HG03432 (cell line): ENCODE data around the gene RNF182.
"Not testable (repeated sequence)": the region's sequence is repeated elsewhere in the genome, so short reads cannot be mapped to it uniquely, and the experiment has no call there.

ENCODE experiments used
- ATAC-seq: cut with Tn5 transposase; IDR thresholded peaks from one replicate; pipeline ENCODE4 v1.9.1; 2021; ENCODE audit warnings: mild to moderate bottlenecking, moderate library complexity; ENCODE audit not compliant: unreplicated experiment

RNF182 gene

DNA sequence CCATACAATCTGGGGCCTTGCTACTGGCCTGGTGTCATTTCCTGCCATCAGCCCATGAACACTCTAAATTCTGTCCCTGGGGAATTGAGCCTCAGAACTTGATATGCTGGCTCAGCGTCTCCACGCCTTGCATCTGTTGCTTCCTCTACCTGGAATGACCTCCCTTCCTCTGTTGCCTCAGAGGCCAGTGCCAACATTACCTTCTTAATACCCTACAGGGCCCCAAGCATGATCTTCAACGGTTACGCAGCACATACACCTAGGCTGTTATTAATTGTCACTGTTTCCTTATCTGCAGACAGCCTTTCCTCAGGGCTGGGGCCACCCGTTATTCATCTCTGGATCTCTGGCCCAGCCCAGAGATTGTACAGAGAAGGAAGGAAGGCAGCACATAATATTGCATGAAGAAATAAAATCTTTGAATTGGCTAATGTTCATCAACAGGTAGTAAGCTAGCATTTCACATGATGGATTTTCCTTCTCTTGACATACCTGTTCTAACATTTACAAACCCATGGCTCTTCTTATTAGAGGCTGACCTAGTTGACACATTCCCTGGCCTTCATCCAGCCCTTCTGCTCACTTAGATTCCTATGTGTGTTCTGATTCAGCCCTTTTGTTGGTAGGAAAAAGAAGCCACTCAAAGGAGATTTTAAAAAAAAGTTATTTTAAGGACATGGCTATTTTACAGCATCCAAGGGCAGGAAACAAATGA lies 8.4 kb upstream of the RNF182 start:
- ATAC-seq: no peak

DNA sequence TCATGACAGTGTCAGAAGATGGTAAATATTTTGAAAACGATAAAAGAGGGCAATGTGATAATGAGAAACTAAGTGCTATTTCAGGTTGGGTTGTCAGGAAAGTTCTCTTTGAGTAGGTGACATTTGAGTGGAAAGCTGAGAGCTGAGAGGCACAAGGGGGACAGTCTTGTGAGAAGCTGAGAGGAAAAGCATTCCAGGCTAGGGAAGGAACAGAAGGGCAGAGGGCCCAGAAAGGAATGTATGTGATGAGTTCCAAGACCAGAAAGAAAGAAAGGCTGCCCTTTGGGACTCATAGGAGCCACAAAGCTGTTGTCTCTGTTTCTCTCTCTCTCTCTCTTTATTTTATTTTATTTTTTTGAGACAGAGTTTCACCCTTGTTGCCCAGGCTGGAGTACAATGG lies 7.6 kb upstream of the RNF182 start:
- ATAC-seq: no peak

DNA sequence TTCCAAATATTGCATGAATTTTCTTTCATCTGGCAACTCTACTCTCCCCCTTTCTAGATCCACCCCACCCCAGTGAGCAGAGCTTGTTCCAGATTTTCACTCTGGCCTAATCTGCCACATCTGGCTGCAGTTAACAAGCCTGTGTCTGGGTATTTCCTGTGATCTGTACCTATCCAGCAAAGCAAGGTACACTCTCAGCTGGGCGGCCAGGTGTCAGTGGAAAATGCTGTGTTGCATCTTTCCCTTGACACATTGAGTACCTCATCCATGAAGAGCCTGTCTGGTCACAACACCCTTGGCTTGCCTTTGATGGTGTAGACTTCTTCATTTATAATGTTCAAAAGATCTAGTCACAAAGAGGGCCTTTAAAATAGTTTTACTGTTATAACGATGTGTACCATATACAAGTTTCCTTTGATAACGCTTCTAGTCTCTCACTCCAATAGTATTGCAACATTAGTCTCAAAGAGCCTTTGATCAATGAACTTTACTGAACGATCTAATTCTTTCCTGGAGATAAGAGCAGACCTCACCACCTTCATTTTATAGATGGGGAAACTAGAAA lies 6.0 kb upstream of the RNF182 start:
- no peak for ATAC-seq

DNA sequence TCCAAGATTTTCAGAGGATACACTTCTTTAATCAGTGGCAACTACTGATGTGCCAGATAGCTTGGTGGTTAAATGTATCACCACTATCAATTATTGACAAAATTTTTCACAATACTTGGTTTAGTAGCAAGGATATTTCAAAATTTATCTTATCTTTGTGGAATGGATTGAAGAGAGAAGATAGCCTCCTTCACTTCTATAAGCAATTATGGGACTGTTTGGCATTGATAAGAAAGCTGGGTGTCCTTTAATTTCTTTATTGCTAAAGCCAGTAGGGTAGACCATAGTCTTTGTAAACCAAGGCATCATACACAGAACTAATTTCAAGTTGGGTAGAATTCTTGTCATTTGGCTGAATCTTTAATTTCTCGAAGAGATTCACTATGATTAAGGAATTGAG lies 4.9 kb upstream of the RNF182 start:
- ATAC-seq: no peak

DNA sequence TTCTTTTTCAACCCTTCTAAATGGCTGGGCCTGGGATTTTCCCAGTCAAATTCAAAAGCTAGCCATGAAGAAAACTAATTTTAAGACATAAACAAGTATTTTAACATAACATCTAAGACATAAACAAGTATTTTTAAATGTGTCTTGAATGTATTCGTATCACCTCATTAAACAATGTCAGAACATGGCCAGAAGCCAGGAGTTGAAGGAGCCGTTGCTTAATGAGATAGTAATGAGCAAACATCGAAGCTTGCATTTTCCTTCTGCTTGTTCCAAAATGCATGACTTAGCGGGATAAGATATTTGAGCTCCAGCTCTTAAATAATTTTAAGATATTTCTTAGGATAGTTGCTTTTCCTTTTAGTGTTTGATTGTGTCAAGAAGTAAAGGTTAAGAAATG lies 4.2 kb upstream of the RNF182 start:
- no peak for ATAC-seq

DNA sequence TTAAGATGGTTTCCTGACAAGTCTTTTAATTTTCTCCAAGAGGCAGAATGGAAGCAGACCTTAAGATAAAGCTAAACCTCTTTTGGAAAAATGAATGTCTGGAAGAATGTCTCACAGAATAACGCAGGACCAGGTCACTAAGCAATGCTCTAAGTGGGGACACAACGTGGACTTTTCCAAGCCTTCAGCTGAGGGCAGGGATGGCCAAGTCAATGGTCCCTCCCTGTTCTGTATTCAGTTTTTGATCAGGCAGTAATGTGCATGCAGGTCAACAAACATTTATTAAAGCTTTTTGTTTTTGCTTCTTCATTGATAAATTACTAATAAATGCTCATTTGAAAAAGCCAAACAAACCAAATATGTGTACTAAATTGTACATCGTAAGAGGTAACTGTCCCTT lies 2.0 kb upstream of the RNF182 start:
- no peak for ATAC-seq

DNA sequence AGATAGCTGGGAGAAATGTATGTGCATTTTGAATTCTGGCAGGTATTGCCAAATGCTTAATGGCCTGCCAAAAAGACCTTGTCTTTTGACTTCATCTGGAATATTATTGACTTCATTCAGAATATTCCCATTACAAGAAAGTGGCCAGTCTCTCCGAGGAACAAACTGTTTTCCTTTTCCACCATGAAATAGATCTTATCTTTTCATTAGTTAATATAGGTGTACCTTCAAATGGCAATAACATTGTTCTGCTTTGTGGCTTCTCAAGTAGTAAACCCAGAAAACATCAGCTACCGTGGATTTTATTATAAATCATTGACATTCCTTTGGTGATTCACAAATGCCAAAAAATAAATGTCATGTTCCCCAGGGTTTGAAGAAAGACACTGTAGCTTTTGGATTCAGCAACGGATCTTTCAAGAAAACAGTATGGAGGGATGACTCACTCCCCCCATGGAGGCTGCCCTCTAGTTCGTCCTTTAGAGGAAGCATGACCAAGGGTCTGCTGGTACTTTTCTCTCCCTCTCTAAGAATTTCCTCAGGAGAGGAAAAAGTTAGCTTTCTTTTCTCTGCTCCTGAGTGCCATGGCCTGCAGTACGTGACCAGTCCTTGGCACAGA lies 1.1 kb upstream of the RNF182 start:
- ATAC-seq: no peak

DNA sequence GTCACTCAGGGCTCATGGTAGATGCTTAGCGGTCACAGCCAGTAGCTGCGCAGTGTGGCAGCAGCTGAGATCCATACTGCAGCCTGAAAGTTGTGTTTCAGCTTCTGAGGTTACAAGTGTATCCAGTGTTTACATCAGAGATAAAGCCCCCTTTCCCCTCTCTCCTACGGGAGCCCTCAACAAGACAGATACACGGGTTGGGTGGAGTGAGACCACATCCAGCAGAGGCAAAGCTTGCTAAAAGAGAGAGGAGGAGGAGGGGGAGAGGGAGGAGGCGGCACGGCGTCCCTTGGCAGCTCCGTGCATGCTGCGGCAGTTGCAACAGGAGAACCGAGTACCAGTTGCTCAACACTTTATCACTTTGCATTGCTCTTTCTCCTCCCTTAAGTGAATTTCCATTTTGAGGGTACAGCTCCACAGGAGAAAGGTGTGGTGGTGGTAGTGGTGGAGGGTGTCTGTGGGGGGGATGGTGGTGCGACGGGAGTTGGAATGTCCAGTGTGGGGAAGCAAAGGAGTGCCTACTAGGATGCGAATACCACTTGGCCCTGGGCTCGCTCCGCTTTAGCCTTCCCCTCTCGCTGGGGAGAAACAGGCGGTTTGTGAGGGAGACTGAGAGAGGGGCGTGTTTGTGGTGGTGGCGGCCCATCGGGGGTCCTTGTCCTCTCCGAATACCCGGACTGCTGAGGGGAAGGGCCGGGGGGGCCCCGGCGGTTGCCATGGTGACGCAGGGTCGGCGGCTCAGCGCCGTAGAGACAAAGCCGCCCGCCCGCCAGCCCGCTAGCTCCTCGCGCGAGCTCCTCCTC lies 405 bp upstream of the RNF182 start:
- ATAC-seq: no peak

DNA sequence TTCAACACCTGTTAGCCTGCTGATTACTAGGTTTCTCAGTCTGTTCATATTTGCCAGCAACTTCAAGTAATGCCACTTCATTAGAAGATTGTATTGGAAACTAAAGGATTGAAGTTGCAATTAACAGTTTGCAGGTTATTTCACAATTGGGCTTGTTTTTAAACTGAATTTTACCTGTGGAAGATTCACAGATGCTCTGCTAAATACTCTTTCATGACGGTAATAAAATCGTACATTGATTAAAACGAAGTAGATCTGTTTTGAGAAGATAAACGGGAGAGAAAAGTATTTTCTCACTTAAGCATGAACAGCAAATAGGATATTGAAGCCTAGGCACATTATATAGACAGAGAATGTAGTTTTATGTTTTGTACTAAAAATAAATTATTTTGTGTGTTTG lies 1.6 kb downstream of the RNF182 start:
- ATAC-seq: no peak

DNA sequence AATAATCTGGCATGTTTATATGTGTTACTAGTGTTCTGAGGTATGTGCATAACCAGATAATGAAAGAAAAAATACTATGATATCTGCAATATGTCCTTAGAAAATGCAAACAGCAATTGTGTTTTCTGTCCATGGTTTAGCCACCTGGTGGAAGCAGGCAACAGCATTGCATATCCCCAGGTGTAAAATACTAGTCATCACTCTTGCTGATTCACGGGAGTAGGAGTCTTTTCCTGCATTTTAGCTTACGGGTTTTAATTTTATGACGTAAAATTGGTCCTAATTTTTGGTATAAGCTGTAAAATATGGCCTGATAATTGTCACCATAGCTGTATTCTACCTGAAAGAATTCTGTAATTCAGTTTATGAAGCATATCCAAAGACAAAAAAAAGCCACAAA lies 2.5 kb downstream of the RNF182 start:
- no peak for ATAC-seq

DNA sequence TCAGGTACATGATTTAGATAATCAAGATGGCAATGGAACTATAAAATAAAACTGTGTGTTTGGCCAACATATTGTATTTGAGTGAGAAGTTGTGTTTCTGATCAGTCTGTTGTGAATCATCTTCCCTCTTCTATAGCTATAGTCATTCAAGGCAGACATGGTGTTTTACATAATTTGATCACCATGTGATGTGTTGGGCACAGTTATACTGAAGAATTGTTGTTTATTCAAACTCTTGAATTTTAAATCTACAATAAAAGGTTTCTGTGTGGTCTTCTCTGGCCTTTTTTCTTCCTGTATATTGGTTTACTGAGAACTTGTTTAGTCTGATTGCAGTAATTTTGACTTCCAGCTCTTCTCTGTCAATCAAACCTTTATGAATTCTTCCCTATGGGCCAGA lies 4.4 kb downstream of the RNF182 start:
- no peak for ATAC-seq

DNA sequence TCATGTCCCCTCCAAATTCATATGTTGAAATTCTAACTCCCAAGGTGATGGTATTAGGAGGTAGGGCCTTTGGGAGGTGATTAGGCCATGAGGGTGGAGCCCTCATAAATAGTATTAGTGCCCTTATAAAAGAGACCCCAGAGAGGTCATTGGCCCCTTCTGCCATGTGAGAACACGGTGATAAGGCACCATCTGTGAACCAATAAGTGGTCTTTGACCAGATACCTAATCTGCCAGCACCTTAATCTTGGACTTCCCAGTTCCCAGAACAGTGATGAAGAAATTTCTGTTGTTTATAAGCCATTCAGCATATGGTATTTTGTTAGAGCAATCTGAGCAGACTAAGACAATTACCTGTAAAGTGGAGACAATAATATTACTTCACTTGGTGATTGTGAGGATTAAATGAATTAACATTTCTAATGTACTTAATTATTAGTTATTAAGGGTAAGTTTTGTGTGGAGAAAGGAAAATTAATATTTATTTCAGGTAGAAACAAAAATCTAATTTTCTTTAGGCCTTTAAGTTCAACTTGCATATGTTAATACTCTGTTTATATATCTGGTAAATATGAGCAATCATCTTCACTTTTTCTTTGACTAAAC lies 7.1 kb downstream of the RNF182 start:
- ATAC-seq: no peak

DNA sequence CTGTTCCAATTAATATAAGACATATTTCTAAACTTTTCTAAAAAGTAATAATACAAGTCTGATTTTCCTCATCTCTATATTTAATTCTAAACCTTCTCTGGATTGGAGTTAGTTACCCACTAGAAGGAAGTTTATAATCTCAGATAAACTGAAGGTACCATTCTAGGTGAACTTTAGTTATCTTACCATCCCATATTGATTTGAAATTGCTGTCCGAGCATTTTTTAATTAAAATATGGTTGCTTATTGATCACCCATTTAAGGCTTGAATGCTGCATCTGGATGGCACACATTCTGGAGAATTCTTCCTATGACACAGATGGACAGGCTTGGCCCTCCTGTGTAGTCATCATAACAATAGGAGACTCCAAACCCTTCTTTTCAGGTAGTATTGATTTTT lies 8.0 kb downstream of the RNF182 start:
- ATAC-seq: no peak

DNA sequence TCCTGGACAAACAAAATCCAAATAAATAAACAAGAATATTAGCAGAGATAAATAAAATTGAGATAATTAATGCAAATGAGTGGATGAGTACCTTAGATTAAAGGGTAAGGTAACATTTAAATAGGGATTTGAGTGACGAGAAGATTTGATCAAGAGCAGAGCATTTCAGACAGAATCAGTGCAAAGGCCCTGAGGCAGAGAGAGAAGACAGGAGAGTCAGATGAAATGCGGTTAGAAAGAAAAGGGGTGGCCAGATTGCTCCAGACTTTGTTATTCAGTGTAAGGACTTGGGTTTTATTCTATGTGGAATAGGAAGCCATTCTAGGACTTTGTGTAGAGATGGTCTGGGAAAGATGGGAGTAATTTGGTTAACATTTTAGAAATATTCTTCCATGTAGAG lies 10.0 kb downstream of the RNF182 start:
- ATAC-seq: no peak

DNA sequence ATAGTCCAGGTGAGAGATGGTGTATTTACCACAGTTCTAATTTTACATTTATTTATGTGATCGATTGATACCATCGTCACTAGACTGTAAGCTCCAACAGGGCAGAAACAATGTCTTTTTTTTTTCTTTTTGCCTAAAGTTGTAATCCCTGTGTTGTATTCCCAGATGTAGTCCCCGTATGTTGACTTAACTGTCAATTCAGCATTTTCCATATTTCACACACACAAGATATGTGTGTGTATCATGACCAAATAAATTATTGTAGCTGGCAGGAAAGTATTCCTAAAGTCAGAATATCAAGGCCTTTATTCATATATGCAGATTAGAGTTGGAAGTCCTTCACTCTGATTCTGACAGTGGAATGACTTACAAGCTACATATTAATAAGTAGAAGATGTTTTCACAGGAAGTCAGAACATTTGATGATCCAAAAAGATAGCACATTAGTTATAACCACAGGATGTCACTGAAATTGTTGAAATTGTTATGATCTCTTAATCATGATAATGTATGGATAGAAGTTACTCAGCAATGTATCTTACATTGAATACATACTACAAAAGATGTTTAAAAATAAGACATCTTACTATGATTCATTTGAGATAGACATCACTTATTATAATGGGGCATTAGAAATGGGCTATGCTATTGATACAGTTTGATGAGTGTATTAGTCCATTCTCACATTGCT lies 10.6 kb downstream of the RNF182 start:
- no peak for ATAC-seq

DNA sequence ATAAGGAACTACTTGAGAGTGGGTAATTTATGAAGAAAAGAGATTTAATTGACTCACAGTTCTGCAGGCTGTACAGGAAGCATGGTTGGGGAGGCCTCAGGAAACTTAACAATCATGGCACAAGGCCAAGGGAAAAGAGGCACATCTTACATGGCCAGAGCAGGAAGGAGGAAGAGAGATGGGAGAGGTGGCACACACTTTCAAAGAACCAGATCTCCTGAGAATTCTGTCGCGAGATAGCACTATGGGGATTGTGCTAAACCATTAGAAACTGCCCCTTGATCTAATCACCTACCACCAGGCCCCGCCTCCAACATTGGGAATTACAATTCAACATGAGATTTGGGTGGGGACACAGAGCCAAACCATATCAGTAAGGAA lies 11.1 kb downstream of the RNF182 start:
- ATAC-seq: not testable (repeated sequence)

DNA sequence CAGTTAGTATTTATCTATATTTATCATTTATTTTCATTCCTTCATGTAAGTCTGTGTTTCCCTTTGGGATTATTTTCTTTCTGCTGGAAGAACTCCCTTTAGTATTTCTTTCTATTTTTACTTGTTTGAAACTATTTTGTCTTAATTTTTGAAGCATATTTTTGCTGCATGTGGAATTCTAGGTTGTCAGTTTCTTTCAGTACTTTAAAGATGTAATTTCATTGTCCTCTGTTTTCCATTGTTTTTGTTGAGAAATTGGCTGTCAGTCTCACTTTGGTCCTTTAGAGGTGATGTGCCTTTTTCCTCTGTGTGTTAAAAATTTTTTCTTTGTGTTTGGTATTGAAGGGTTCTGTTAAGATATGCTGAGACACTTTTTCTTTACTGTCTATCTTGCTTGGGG lies 17.1 kb downstream of the RNF182 start:
- no peak for ATAC-seq

DNA sequence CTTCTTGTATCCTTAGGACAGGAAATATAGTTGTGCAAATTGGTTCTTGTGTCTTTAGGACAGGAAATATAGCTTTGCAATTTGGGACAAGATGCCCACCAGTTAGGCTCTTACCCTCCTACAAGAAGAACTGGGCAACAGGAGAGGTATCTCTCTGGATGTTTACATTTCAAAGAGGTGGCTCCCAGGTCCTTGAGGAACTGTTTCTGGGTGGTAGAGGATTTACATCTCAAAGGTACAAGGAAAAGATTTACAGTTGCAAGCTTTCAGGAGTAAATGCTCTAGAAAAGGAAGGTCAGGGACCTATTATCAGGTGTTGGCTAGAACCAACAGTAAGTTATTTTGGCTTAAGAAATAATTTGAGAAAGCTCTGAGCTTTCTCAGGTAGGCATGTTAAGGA lies 19.2 kb downstream of the RNF182 start:
- no peak for ATAC-seq

DNA sequence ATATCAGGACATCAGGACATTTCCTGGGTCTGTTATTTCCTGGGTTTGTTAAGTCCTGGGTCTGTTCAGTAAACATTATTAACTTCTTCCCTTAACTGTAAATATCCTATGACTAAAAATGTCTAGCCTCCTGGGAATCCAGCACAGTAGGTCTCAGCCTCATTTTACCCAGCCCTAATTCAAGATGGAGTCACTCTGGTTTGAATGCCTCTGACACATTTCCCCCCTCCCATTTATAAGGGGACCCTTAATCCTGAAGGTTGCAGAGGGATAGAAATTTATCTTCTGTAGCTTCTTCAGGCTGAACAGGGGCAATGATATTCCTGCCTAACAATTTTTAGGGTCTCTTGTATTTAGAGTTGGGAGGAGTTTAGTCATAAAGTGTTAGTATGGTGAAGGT lies 21.8 kb downstream of the RNF182 start:
- ATAC-seq: no peak

DNA sequence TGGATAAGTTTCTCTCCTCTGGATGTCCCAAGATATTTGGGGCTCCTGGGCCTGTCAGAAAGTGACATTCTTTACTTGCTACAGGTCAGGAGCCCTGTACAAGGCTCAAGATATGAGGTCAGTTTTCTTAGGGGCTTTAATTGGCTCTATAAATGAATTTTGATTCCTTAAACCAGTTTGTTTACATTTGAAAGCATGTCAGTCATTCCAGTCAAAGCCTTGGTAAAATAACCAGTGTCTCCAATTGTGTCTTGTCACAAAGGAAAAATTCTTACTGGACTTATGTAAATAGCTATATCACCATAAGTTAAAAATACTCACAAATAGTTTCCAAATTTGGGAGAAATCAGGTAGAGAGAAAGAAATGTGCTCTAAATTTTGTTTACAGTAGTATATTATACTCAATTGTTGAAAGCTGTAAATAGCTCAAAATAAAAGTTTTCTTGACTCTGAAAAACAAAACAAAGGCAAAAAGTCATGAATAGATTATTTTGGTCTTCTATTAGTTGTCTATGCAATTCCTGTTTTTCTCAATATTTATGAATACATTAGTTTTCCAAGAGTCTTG lies 22.9 kb downstream of the RNF182 start:
- no peak for ATAC-seq

DNA sequence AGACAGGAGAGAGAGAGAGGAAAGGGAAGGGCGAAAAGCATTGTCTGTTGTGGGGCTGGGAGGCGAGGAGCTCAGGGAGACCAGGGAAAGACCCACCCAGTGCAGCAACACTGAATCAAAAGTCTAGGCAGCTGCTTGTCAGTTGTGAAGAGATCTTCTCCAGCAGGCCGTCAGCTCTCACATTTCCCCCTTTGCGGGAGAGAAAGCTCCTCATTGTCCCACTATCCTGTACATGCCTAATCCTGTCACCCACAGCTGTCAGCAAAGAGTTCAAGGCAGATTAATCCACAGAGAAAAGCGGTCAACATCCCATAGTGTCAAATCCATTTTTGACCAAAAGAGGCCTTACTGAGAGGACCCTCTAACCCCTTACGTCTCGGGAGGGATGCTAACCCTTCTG lies 27.3 kb downstream of the RNF182 start:
- no peak for ATAC-seq
